ENCODE results near the gene BTNL9. TPM values are rescaled to one million over a fixed set of nuclear protein-coding genes. Genes with fewer than 3 reads are reported as not detected.

BTNL9 gene
- total and polyA plus RNA-seq, 2 of the 13 experiments (the other 11 are each of a cell fraction or from before 2014, with no cell fraction given): 0.13 TPM; not detected in 1

GRCh38 chr5:181041043-181041442 is 977 bp downstream of the BTNL9 start (continued):
- TF ChIP-seq HES4 (CRISPR knock-in tag; IDR thresholded peaks at IDR 0.05; ENCODE audit: borderline replicate concordance): no peak
- TF ChIP-seq SYNCRIP (IDR thresholded peaks at IDR 0.05; ENCODE audit: insufficient read depth, low read depth, low read length): no peak
- no peak for TF ChIP-seq ZNF572 (CRISPR knock-in tag; IDR thresholded peaks at IDR 0.05)
- TF ChIP-seq ZSCAN21 (CRISPR knock-in tag; IDR thresholded peaks at IDR 0.05; ENCODE audit: borderline replicate concordance): no peak

GRCh38 chr5:181042036-181042713 is 2.1 kb downstream of the BTNL9 start:
- Histone ChIP-seq H3K9me3 (ENCODE audit: low read length) (no peaks in the 10 kb centered on the region), H3K4me3 (replicated peaks in 1 of 3; ENCODE audit: insufficient read depth in 1 of 3, low read depth in 2 of 3, low read length in 3 of 3) (no peak overlapping the region), H3K4me2 (ENCODE audit: low read depth, low read length) (no peak overlapping the region), H3K27ac (ENCODE audit: extremely low read length, insufficient read depth, low read length) (no peak overlapping the region), H3K36me3 (replicated peaks in 1 of 2; ENCODE audit: control insufficient read depth in 1 of 2, insufficient read depth in 2 of 2, low read length in 2 of 2) (no peaks in the 10 kb centered on the region), H2AFZ (ENCODE audit: low read length) (no peak overlapping the region), H3K9ac (ENCODE audit: insufficient read depth, low read depth, low read length) (no peak overlapping the region), H3K79me2 (ENCODE audit: insufficient read depth, low read length) (no peaks in the 10 kb centered on the region), H4K20me1 (ENCODE audit: insufficient read depth, low read length) (no peaks in the 10 kb centered on the region), H3K27me3 (ENCODE audit: control insufficient read depth in 1 of 2, insufficient read depth in 2 of 2, low read length in 2 of 2) (peaks cover 0 to 71% of the 10 kb centered on the region in 2 experiments; a peak in 4 of 5 replicates), H3K4me1 (ENCODE audit: insufficient read depth, low read length) (no peaks in the 10 kb centered on the region)
- ChIA-PET POLR2A (no interaction called here), CTCF (ENCODE audit: low intra/inter-chr PET ratio, low total read pairs) (no interaction called here)
- ATAC-seq: no peak
- in situ Hi-C loops (cut with HindIII; ENCODE audit: extremely low pct_ligation_motif_present, low pct_unique_long_range_greater_than_20kb) (no loop called here), intact Hi-C loops (cut with micrococcal nuclease; ENCODE audit: unreplicated experiment) (no loop called here)
- no TSS peak for BruUV-seq (replicated peaks)
- FAIRE-seq: no peak
- no peak for DNase-seq (ENCODE audit: low spot score)
- 33% methylated on average over 13 of the region's 15 CpGs for WGBS (ENCODE audit: low lambda C conversion rate)
- TF ChIP-seq BATF2 (CRISPR knock-in tag; IDR thresholded peaks at IDR 0.05): no peak
- TF ChIP-seq SAP130 (CRISPR knock-in tag; IDR thresholded peaks at IDR 0.05; ENCODE audit: low read depth): no peak
- TF ChIP-seq PRMT3 (CRISPR knock-in tag; IDR thresholded peaks at IDR 0.05; ENCODE audit: borderline replicate concordance, low read depth): no peak
- no peak for TF ChIP-seq NR2F6 (IDR thresholded peaks at IDR 0.05)
- no peak for TF ChIP-seq NR2F6 (CRISPR knock-in tag; IDR thresholded peaks at IDR 0.05)
- TF ChIP-seq IKZF5 (CRISPR knock-in tag; IDR thresholded peaks at IDR 0.05): no peak
- TF ChIP-seq ZFY (CRISPR knock-in tag; IDR thresholded peaks at IDR 0.05): no peak
- TF ChIP-seq GATAD2A (CRISPR knock-in tag; IDR thresholded peaks at IDR 0.05): no peak
